GM19372 (cell line): ENCODE measurements around the gene HBG1.
"Not testable (repeated sequence)": the region's sequence is repeated elsewhere in the genome, so short reads cannot be mapped to it uniquely, and the experiment has no call there.

Source experiments
- ATAC-seq: cut with Tn5 transposase; IDR thresholded peaks from one replicate; pipeline ENCODE4 v1.9.1; 2021; ENCODE audit warnings: mild to moderate bottlenecking, low read depth, moderate library complexity; ENCODE audit not compliant: unreplicated experiment

Gene HBG1

DNA sequence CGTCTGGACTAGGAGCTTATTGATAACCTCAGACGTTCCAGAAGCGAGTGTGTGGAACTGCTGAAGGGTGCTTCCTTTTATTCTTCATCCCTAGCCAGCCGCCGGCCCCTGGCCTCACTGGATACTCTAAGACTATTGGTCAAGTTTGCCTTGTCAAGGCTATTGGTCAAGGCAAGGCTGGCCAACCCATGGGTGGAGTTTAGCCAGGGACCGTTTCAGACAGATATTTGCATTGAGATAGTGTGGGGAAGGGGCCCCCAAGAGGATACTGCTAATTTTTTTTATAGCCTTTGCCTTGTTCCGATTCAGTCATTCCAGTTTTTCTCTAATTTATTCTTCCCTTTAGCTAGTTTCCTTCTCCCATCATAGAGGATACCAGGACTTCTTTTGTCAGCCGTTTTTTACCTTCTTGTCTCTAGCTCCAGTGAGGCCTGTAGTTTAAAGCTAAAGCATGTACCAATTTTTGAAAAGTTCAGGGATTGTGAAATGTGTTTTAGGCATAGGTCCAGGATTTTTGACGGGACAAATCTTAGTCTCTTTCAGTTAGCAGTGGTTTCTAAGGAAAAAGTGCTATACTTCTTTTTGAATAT is at the start of gene HBG1:
Gene HBG1, minus strand, starts transcription at position 51 of the 590 bp plus-strand sequence. CDS start 53 bp downstream, outside the sequence.
- not testable (repeated sequence) for ATAC-seq

- no peak for ATAC-seq
These were observed 48.8 kb upstream of the HBG1 start for GRCh38 chr11:5298451-5298850.

DNA sequence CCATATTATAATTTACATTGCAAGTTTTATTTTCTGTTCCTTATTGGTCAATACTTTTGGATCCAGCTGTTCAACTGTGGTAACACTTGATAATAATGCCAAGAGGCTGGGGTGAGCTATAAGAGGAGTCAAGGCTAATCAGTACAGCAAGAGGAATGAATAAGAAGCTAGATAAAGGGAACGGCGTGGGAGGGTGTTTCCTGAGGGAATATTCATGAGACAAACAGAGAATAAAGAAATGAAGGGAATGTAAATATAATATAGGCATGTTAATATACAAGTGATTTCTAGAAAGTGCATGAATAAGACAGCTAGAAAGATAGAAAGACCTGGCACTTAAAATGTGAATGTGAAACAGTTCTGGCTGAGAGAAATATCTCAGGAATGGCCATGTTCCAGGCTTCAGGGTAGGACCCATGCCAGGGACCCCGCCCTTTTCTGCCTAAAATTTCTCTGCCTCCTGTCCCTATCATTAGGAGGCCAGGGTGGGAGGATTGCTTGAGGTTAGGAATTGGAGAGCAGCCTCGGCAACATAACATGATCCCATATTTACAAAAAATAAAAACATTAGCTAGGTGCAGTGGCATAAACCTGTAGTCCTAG is 48.2 kb upstream of the HBG1 start:
- ATAC-seq, result no peak

DNA sequence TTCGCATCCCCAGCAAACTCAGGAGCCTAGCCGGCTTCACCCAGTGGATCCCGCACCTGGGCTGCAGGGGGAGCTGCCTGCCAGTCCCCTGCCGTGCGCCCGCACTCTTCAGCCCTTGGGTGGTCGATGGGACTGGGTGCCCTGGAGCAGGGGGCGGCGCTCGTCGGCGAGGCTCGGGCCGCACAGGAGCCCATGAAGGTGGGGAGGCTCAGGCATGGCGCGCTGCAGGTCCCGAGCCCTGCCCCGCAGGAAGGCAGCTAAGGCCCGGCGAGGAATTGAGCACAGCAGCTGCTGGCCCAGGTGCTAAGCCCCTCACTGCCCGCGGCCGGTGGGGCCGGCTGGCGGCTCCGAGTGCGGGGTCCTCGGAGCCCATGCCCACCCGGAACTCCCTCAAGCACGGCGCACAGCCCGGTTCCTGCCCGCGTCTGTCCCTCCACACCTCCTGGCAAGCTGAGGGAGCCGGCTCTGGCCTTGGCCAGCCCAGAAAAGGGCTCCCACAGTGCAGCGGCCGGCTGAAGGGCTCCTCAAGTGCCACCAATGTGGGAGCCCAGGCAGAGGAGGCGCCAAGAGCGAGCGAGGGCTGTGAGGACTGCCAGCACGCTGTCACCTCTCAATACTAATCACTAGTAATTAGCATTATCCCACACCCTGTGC is 44.8 kb upstream of the HBG1 start:
- ATAC-seq, result not testable (repeated sequence)

DNA sequence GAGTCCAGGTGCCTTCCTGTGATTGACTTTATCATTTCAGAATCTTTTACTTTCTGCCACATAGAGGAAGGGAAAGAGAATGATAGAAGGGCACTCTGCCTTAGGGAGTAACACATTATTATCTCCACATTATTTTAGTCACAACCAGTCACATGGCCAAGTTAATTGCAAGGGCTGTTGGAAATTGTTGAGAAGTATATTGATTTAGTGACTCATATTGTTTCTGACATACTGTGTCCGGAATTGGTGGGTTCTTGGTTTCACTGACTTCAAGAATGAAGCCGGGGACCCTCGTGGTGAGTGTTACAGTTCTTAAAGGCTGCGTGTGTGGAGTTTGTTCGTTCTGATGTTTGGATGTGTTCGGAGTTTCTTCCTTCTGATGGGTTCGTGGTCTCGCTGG is 43.4 kb upstream of the HBG1 start:
- no peak for ATAC-seq

DNA sequence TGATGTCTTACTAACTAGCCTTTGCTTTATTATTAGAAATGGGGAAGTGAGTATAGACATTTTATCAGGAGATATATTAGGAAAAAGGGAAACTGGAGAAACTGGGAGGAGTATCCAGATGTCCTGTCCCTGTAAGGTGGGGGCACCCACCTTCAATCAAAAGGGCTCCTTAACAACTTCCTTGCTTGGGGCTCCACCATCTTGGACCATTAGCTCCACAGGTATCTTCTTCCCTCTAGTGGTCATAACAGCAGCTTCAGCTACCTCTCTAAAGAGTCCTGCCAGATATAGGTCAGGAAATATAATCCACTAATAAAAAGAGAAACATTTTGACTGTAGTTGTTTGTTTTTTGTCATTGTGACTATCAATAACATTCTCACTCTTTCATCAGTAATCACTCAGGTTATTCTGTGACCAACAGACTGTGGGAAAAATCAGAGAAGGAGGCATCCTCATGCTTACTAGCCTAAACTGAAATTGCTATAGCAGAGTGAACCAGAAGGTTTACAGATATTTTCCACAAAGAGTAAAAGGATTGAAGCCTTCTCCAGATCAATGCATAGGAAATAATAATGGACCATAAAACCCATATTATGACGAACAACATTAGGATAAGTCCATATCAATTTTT is 41.7 kb upstream of the HBG1 start:
- ATAC-seq, result peak; percentile 96

GRCh38 chr11:5290106-5290505 is 40.4 kb upstream of the HBG1 start:
- ATAC-seq, result no peak

DNA sequence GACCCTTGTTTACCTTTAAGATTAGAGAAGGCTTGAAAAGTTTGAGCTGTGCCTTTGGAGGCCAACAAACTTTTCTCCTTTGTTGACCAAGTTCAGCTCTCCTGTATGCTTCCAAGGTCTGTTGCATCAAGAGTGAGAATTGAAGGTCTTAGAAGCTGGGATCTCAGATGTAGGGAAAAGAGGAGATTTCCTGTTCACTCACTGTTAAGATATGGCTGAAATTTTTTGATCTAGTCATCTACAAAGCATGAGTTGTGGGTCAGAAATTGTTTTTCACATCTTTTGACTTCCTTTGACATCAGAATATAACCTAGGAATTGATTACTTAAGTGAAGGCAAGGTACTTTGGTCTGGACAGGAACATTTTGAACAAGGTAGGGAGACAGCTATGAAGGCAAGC is 40.0 kb upstream of the HBG1 start:
- no peak for ATAC-seq

- no peak for ATAC-seq
These were observed 39.4 kb upstream of the HBG1 start for GRCh38 chr11:5288906-5289550.

DNA sequence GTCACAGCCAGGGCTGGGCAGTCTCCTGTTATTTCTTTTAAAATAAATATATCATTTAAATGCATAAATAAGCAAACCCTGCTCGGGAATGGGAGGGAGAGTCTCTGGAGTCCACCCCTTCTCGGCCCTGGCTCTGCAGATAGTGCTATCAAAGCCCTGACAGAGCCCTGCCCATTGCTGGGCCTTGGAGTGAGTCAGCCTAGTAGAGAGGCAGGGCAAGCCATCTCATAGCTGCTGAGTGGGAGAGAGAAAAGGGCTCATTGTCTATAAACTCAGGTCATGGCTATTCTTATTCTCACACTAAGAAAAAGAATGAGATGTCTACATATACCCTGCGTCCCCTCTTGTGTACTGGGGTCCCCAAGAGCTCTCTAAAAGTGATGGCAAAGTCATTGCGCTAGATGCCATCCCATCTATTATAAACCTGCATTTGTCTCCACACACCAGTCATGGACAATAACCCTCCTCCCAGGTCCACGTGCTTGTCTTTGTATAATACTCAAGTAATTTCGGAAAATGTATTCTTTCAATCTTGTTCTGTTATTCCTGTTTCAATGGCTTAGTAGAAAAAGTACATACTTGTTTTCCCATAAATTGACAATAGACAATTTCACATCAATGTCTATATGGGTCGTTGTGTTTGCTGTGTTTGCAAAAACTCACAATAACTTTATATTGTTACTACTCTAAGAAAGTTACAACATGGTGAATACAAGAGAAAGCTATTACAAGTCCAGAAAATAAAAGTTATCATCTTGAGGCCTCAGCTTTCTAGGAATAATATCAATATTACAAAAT is 38.6 kb upstream of the HBG1 start:
- ATAC-seq, result no peak

DNA sequence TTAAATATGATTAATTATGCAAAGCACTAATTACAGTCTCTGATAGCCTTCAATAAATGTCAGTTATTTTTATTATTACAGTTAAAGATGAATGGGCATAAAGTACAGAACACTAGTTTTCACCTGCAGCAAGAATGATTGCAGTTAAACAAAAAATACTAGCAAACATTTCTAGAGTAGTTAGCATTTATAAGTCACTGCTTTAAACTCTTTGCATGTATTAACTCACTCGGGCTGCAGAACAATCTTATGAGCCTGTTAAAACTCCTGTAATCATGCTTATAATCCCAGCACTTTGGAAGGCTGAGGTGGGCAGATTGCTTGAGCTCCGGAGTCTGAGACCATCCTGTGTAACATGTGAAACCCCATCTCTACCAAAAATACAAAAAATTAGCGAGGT is 37.2 kb upstream of the HBG1 start:
- no peak for ATAC-seq

DNA sequence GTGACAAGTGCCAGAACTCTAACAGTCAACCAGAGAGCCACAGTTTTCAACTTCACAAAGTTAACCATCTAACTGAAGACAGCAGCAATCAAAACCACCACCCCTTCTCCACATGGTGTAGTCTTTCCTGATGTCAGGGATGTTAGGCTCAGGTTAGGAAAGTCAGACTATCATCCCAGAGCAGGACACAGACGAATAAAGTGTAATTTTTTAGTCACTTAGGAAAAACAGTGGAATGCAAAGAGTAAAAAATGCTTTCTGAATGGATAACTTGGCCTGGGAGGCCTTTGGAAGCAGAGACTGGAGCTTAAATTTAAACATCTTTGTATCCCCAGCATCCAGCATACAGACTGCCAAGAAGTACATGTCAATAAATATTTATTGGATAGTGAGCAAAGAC is 36.7 kb upstream of the HBG1 start:
- ATAC-seq, result no peak

- ATAC-seq, result no peak
These were observed 36.2 kb upstream of the HBG1 start for GRCh38 chr11:5285703-5286340.

DNA sequence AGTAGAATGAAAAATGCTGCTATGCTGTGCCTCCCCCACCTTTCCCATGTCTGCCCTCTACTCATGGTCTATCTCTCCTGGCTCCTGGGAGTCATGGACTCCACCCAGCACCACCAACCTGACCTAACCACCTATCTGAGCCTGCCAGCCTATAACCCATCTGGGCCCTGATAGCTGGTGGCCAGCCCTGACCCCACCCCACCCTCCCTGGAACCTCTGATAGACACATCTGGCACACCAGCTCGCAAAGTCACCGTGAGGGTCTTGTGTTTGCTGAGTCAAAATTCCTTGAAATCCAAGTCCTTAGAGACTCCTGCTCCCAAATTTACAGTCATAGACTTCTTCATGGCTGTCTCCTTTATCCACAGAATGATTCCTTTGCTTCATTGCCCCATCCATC is 35.0 kb upstream of the HBG1 start:
- ATAC-seq, result no peak

- no peak for ATAC-seq
These were observed 34.2 kb upstream of the HBG1 start for GRCh38 chr11:5283882-5284281.

DNA sequence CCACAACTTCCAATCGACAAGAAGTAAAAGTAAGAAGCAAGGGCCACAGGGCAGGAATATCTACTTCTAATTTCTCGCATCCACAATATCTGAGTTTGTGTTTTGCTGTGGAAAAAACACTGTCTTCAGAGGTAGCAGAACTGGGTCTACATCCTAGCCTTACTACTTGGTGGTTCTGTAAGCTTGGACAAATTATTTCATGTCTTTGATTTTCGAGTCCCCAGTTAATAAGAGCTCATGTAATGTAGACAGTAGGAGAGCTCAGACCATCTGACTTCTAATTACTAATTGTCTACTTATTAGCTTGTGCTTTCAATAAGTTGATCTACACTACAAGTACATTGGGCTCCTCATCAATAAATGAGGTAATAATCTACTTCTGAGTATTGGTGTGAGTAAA is 33.4 kb upstream of the HBG1 start:
- no peak for ATAC-seq

- ATAC-seq, result no peak
These were observed 33.0 kb upstream of the HBG1 start for GRCh38 chr11:5282628-5283027.

- ATAC-seq, result no peak
These were observed 31.9 kb upstream of the HBG1 start for GRCh38 chr11:5281596-5281995.

GRCh38 chr11:5280582-5281102 is 31.0 kb upstream of the HBG1 start:
- peak; percentile 93 for ATAC-seq
